Activated CD8-positive, alpha-beta T cell treated with anti-CD3 and anti-CD28 coated beads for 36 hours (primary cell): ENCODE measurements around the gene MIPOL1. TPM values are rescaled to one million over a fixed set of nuclear protein-coding genes. Genes with fewer than 3 reads are reported as not detected.

Experiments
- ATAC-seq: fragments of 200-7000 bp; cut with Tn5 transposase; one replicate; pipeline ENCODE4 v1.10.0; 2021; ENCODE audit warnings: mild to moderate bottlenecking, moderate library complexity
- CTCF ChIA-PET: fragments of 350-600 bp; sonication (Branson Sonifier 250); formaldehyde crosslinking; loops from one replicate; lab custom pipeline; 2021; ENCODE audit warnings: antibody characterized with exemption; lab: Charles Lee
- POLR2A ChIA-PET: fragments of 350-600 bp; sonication (Branson Sonifier 250); formaldehyde crosslinking; loops from one replicate; lab custom pipeline; 2021; ENCODE audit warnings: antibody characterized with exemption; lab: Charles Lee
- DNase-seq: peaks from one replicate; pipeline ENCODE4 v3.0.0-alpha.2; 2020
- H3K27ac Mint-ChIP-seq: one replicate; pipeline ENCODE4 v1.8.0; 2021; ENCODE audit warnings: mild to moderate bottlenecking, mixed read lengths
- H3K27me3 Mint-ChIP-seq: one replicate; pipeline ENCODE4 v1.8.0; 2021; ENCODE audit warnings: mixed read lengths
- H3K36me3 Mint-ChIP-seq: one replicate; pipeline ENCODE4 v1.8.0; 2021; ENCODE audit warnings: low read depth, mixed read lengths
- H3K4me1 Mint-ChIP-seq: one replicate; pipeline ENCODE4 v1.8.0; 2021; ENCODE audit warnings: low read depth, mixed read lengths
- H3K4me3 Mint-ChIP-seq: one replicate; pipeline ENCODE4 v1.8.0; 2021; ENCODE audit warnings: mild to moderate bottlenecking, moderate library complexity, mixed read lengths
- H3K9me3 Mint-ChIP-seq: one replicate; pipeline ENCODE4 v1.8.0; 2021; ENCODE audit warnings: mixed read lengths
- CTCF ChIP-seq: fragments of 200-600 bp; IDR thresholded peaks from one replicate; pipeline ENCODE4 v1.8.0; 2022; ENCODE audit warnings: antibody characterized with exemption, mild to moderate bottlenecking
- intact Hi-C: fragments of 100-400 bp; cut with micrococcal nuclease; formaldehyde crosslinking; loops from one replicate; pipeline ENCODE4 v1.10.0; 2022
- total RNA-seq, 2 experiments: library from RNA; stranded (reverse); gene quantifications; one replicate each; pipeline ENCODE4 v1.2.3, GENCODE V29; 2021

The MIPOL1 gene
- total RNA-seq, 2 experiments from 2014 or later = not detected

GRCh38 chr14:37422319-37422718, 224.6 kb downstream of the MIPOL1 start:
- H3K36me3 Mint-ChIP-seq = no peaks in the 10 kb centered on the region
- intact Hi-C loops = no loop called here
- no peaks in the 10 kb centered on the region for H3K4me1 Mint-ChIP-seq
- H3K27me3 Mint-ChIP-seq = no peaks in the 10 kb centered on the region
- no peak overlapping the region for H3K4me3 Mint-ChIP-seq
- ATAC-seq = no peak
- ChIA-PET POLR2A (no interaction called here), CTCF (no interaction called here)
- TF ChIP-seq CTCF = no peak
- no peak for DNase-seq
- H3K27ac Mint-ChIP-seq = no peak overlapping the region
- peaks cover 2% of the 10 kb centered on the region for H3K9me3 Mint-ChIP-seq

DNA sequence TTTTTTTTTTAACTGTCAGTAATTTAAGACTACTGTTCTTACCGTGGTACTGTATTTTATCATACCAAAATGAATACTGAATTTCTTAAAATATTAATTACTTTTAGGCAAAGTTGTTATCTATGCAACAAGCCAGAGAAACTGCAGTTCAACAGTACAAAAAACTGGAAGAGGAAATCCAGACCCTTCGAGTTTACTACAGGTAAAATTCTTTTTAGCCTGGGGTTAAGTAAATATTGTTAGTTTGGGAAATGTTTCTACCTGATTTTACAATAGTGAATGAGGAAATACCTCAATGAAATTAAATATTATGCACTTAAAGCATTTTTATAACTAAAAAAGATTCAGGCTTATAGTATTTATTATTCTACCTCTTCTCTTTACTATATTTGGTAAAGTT, 225.0 kb downstream of the MIPOL1 start:
- H3K27me3 Mint-ChIP-seq = no peaks in the 10 kb centered on the region
- no peaks in the 10 kb centered on the region for H3K4me1 Mint-ChIP-seq
- DNase-seq (no peak), ATAC-seq (no peak)
- H3K9me3 Mint-ChIP-seq = peaks cover 2% of the 10 kb centered on the region
- H3K36me3 Mint-ChIP-seq = no peaks in the 10 kb centered on the region
- POLR2A ChIA-PET = no interaction called here
- TF ChIP-seq CTCF = no peak
- intact Hi-C loops = no loop called here
- no peak overlapping the region for H3K4me3 Mint-ChIP-seq
- CTCF ChIA-PET = no interaction called here
- H3K27ac Mint-ChIP-seq = no peak overlapping the region

DNA sequence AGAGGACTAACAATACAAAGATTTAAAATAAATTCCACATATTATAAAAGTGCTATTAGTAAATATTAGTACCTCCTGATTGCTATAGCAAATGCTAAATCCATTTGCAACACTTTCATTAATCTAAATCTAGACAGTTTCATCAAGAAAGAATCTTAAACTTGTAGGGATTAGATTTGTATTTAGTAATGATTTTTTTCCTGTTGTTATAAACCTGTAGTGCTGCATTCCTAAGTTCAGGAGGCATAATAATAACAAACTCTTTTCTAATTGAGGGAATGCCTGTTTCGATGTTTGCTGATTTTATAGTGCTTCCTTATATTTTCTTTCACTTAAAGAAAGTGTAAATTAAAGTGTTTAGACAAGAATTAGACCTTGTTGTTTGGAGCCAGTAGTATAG, 231.2 kb downstream of the MIPOL1 start:
- Mint-ChIP-seq H3K27me3 (no peaks in the 10 kb centered on the region), H3K27ac (no peak overlapping the region), H3K4me1 (no peaks in the 10 kb centered on the region), H3K9me3 (no peaks in the 10 kb centered on the region), H3K4me3 (no peak overlapping the region), H3K36me3 (no peaks in the 10 kb centered on the region)
- DNase-seq (no peak), ATAC-seq (no peak)
- POLR2A ChIA-PET = no interaction called here
- no peak for TF ChIP-seq CTCF
- CTCF ChIA-PET = no interaction called here
- intact Hi-C loops = no loop called here

DNA sequence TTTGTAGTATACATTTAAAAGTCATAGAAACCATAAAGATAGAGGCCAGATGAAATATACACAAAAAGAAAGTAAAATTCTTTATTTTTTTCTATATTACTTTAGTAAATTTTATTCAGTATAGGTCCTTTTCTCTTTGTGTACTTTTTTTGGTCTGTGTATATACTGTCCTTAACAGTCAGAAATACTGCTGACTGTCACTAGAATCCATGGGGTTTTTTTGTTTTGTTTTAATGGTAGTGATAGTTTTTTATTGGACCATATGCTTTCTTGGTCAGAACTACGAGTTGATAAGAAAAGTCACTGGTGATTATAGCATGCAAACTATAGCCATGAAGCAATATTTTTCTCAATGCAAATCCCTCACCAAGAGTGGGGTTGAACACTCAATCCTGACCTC, 231.9 kb downstream of the MIPOL1 start:
- H3K36me3 Mint-ChIP-seq = no peaks in the 10 kb centered on the region
- H3K4me1 Mint-ChIP-seq = no peaks in the 10 kb centered on the region
- intact Hi-C loops = no loop called here
- ChIA-PET POLR2A (no interaction called here), CTCF (no interaction called here)
- DNase-seq (no peak), ATAC-seq (no peak)
- no peak overlapping the region for H3K4me3 Mint-ChIP-seq
- H3K27ac Mint-ChIP-seq = no peak overlapping the region
- H3K27me3 Mint-ChIP-seq = no peaks in the 10 kb centered on the region
- H3K9me3 Mint-ChIP-seq = no peaks in the 10 kb centered on the region
- TF ChIP-seq CTCF = no peak

- ATAC-seq (no peak), DNase-seq (no peak)
- intact Hi-C loops = no loop called here
- Mint-ChIP-seq H3K4me3 (no peak overlapping the region), H3K9me3 (no peaks in the 10 kb centered on the region), H3K27ac (no peak overlapping the region), H3K4me1 (no peaks in the 10 kb centered on the region), H3K36me3 (no peaks in the 10 kb centered on the region), H3K27me3 (no peaks in the 10 kb centered on the region)
- CTCF ChIA-PET = no interaction called here
- no peak for TF ChIP-seq CTCF
- POLR2A ChIA-PET = interaction anchor here (0.6 kb wide), 1 partner anchor 29 kb away, joined by 4 read pairs; no protein-coding TSS in a partner anchor
These were observed 237.1 kb downstream of the MIPOL1 start for GRCh38 chr14:37434867-37435266.
